Lower lobe of right lung (tissue), 2 donors: ENCODE results near the gene OIP5. TPM values are rescaled to one million over a fixed set of nuclear protein-coding genes. Genes with fewer than 3 reads are reported as not detected.

Source experiments
- ATAC-seq, 2 donors: fragments of 200-7000 bp; cut with Tn5 transposase; one replicate each; pipeline ENCODE4 v1.9.1; 2020 to 2022; ENCODE audit warnings: mild to moderate bottlenecking in 2 of 2, moderate library complexity in 2 of 2
- DNase-seq: peaks from one replicate; pipeline ENCODE4 v3.0.0-alpha.2; 2020
- H3K27ac ChIP-seq: fragments of 200-600 bp; one replicate; pipeline ENCODE4 v1.8.0; 2022
- H3K27me3 ChIP-seq: fragments of 200-600 bp; one replicate; pipeline ENCODE4 v1.8.0; 2022; ENCODE audit warnings: low read depth
- H3K36me3 ChIP-seq: fragments of 200-600 bp; one replicate; pipeline ENCODE4 v1.8.0; 2022; ENCODE audit warnings: mild to moderate bottlenecking
- H3K4me1 ChIP-seq: fragments of 200-600 bp; one replicate; pipeline ENCODE4 v1.8.0; 2022
- H3K4me3 ChIP-seq: fragments of 200-600 bp; one replicate; pipeline ENCODE4 v1.8.0; 2022; ENCODE audit warnings: mild to moderate bottlenecking
- H3K9me3 ChIP-seq: fragments of 200-600 bp; one replicate; pipeline ENCODE4 v1.8.0; 2022
- intact Hi-C: fragments of 100-400 bp; cut with DNase I; formaldehyde crosslinking; loops from one replicate; pipeline ENCODE4 v1.11.0; 2022
- total RNA-seq: library from RNA; stranded (reverse); fragmentation: NEBNext Ultra II Directional; extraction: Animal tissue kit (Norgen Biotek cat#: 25700); gene quantifications from one replicate; pipeline ENCODE4 v1.2.1, GENCODE V29; 2021
- TF ChIP-seq, protein P1 (sequence below): fragments of 200-600 bp; IDR thresholded peaks from one replicate; pipeline ENCODE4 v1.8.0; 2022; ENCODE audit warnings: antibody characterized with exemption, mild to moderate bottlenecking
- donor health status: DM: no; HTN: yes; CAD: no; lungs with severe emphysema.

OIP5 gene
- total RNA-seq, 1 donor from 2014 or later, result 0.62 TPM

DNA sequence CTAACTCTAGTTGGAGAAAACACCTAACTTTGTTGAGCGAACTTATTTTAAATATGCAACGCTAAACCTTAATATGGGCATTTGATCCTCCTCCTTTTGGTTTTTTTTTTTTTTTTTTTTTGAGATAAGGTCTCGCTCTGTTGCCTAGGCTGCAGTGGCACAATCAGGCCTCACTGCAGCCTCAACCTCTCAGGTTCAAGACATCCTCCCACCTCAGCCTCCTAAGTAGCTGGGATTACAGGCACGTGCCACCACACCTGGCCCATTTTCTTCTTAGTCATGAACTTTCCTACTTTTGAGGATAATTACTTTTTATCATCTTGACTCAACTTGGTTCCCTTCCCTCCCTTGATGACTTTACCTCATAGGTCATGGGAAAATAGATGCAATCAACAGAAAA lies 4.2 kb upstream of the OIP5 start:
- Histone ChIP-seq H3K4me3 (no peak overlapping the region), H3K27ac (no peak overlapping the region), H3K4me1 (peaks cover 15% of the 10 kb centered on the region), H3K27me3 (no peaks in the 10 kb centered on the region), H3K9me3 (no peaks in the 10 kb centered on the region), H3K36me3 (no peaks in the 10 kb centered on the region)
- intact Hi-C loops, result no loop called here
- no peak for ATAC-seq
- TF ChIP-seq, protein P1, sequence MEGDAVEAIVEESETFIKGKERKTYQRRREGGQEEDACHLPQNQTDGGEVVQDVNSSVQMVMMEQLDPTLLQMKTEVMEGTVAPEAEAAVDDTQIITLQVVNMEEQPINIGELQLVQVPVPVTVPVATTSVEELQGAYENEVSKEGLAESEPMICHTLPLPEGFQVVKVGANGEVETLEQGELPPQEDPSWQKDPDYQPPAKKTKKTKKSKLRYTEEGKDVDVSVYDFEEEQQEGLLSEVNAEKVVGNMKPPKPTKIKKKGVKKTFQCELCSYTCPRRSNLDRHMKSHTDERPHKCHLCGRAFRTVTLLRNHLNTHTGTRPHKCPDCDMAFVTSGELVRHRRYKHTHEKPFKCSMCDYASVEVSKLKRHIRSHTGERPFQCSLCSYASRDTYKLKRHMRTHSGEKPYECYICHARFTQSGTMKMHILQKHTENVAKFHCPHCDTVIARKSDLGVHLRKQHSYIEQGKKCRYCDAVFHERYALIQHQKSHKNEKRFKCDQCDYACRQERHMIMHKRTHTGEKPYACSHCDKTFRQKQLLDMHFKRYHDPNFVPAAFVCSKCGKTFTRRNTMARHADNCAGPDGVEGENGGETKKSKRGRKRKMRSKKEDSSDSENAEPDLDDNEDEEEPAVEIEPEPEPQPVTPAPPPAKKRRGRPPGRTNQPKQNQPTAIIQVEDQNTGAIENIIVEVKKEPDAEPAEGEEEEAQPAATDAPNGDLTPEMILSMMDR, result no peak
- no peak for DNase-seq

- ATAC-seq (no peak), DNase-seq (no peak)
- Histone ChIP-seq H3K27me3 (no peaks in the 10 kb centered on the region), H3K4me1 (peaks cover 15% of the 10 kb centered on the region), H3K36me3 (no peaks in the 10 kb centered on the region), H3K27ac (no peak overlapping the region), H3K9me3 (no peaks in the 10 kb centered on the region), H3K4me3 (no peak overlapping the region)
- intact Hi-C loops, result no loop called here
- TF ChIP-seq, protein P1, result no peak
Measured at GRCh38 chr15:41334293-41335120, 2.1 kb upstream of the OIP5 start.

- H3K4me3 ChIP-seq, result peak overlapping the region; percentile 99
- DNase-seq (no peak), ATAC-seq (peak; percentile 11 to 29)
- TF ChIP-seq, protein P1, result no peak
- H3K27me3 ChIP-seq, result no peaks in the 10 kb centered on the region
- peaks cover 15% of the 10 kb centered on the region for H3K4me1 ChIP-seq
- peak overlapping the region; percentile 50 for H3K27ac ChIP-seq
- no peaks in the 10 kb centered on the region for H3K36me3 ChIP-seq
- no peaks in the 10 kb centered on the region for H3K9me3 ChIP-seq
- intact Hi-C loops, result no loop called here
Measured at GRCh38 chr15:41333026-41333562, 703 bp upstream of the OIP5 start.

DNA sequence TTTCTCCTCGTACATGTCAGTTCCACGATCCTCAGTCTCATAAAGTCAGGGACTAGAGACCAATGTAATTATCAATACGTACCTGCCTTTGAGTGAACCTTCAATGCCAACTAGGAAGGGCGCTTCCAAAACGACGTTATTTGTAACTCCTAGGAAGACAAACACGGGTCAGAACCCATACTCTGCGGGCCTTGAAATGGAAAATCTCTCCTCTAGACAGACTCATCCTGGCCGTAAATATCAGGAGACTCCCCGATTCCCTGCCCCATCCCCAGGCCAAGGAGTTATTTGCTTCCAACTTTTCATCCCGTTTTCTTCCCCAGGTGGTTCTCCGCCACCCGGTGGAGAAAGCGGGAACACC lies 578 bp downstream of the OIP5 start:
- no peaks in the 10 kb centered on the region for H3K27me3 ChIP-seq
- peak overlapping the region; percentile 99 for H3K4me3 ChIP-seq
- no peaks in the 10 kb centered on the region for H3K9me3 ChIP-seq
- intact Hi-C loops, result no loop called here
- ATAC-seq, result no peak
- DNase-seq, result no peak
- H3K4me1 ChIP-seq, result peaks cover 15% of the 10 kb centered on the region
- H3K36me3 ChIP-seq, result no peaks in the 10 kb centered on the region
- H3K27ac ChIP-seq, result peak overlapping the region; percentile 72
- TF ChIP-seq, protein P1, result no peak

GRCh38 chr15:41331281-41331680 lies 1.1 kb downstream of the OIP5 start:
- H3K27ac ChIP-seq, result no peak overlapping the region
- no peak for DNase-seq
- no peaks in the 10 kb centered on the region for H3K27me3 ChIP-seq
- no peaks in the 10 kb centered on the region for H3K9me3 ChIP-seq
- TF ChIP-seq, protein P1, result no peak
- intact Hi-C loops, result no loop called here
- no peaks in the 10 kb centered on the region for H3K36me3 ChIP-seq
- no peak for ATAC-seq
- peaks cover 15% of the 10 kb centered on the region for H3K4me1 ChIP-seq
- no peak overlapping the region for H3K4me3 ChIP-seq
